Testis (tissue), 2 donors: ENCODE measurements around the gene KCNAB1.

ENCODE experiments used
- CTCF ChIP-seq, 3 experiments: fragments of 450-650 bp in 2 of 3; fragments of 200-600 bp in 1 of 3; sonication (generic) in 1 of 3; IDR thresholded peaks; one replicate each; pipeline ENCODE4 v1.5.1; 2016 to 2019; ENCODE audit warnings: antibody characterized with exemption in 3 of 3, mild to moderate bottlenecking in 2 of 3, moderate library complexity in 1 of 3
- POLR2A ChIP-seq: fragments of 450-650 bp; IDR thresholded peaks from one replicate; pipeline ENCODE4 v1.6.1; 2017; ENCODE audit warnings: antibody characterized with exemption, mild to moderate bottlenecking, moderate library complexity

GRCh38 chr3:156176629-156177210 is 56.3 kb downstream of the KCNAB1 start:
- TF ChIP-seq CTCF (IDR thresholded peaks at IDR 0.05) (no peak), POLR2A (no peak)
